Stimulated activated CD4-positive, alpha-beta T cell treated with anti-CD3 and anti-CD28 coated beads, TNF-alpha, amount 100 ng/mL, for 24 hours (primary cell): ENCODE data around the gene NR3C2.

ENCODE experiments used
- DNase-seq, 3 experiments: peaks; one replicate each; pipeline ENCODE4 v3.0.0-alpha.2; 2020; ENCODE audit warnings: low read depth in 3 of 3

The NR3C2 gene

GRCh38 chr4:148441986-148442831 lies at the start of gene NR3C2:
TSS of gene NR3C2 (minus strand) at chr4:148442414.
- peak; percentile 89 to 94 (median 93) for DNase-seq

- no peak for DNase-seq
These were observed 45.0 kb upstream of the NR3C2 start for GRCh38 chr4:148487181-148487580.

GRCh38 chr4:148481636-148482035 lies 39.4 kb upstream of the NR3C2 start:
- no peak for DNase-seq

GRCh38 chr4:148477276-148477675 lies 35.1 kb upstream of the NR3C2 start:
- no peak for DNase-seq

GRCh38 chr4:148469938-148470337 lies 27.7 kb upstream of the NR3C2 start:
- DNase-seq = no peak

GRCh38 chr4:148454835-148455234 lies 12.6 kb upstream of the NR3C2 start:
- no peak for DNase-seq

GRCh38 chr4:148453833-148454232 lies 11.6 kb upstream of the NR3C2 start:
- DNase-seq = no peak

- no peak for DNase-seq
These were observed 10.8 kb upstream of the NR3C2 start for GRCh38 chr4:148452970-148453369.

GRCh38 chr4:148449921-148450320 lies 7.7 kb upstream of the NR3C2 start:
- no peak for DNase-seq

- no peak for DNase-seq
These were observed 5.9 kb upstream of the NR3C2 start for GRCh38 chr4:148448141-148448540.

- no peak for DNase-seq
These were observed 5.5 kb upstream of the NR3C2 start for GRCh38 chr4:148447681-148448080.

- no peak for DNase-seq
These were observed 3.7 kb upstream of the NR3C2 start for GRCh38 chr4:148445860-148446330.

GRCh38 chr4:148445071-148445859 lies 3.1 kb upstream of the NR3C2 start:
- DNase-seq = peak; percentile 21 to 59 (median 39)

GRCh38 chr4:148444296-148445070 lies 2.3 kb upstream of the NR3C2 start:
- DNase-seq = peak in 2 of 3 experiments; percentile 12 to 29

- peak in 2 of 3 experiments; percentile 2 to 28 for DNase-seq
These were observed 1.5 kb upstream of the NR3C2 start for GRCh38 chr4:148443512-148444295.

GRCh38 chr4:148442832-148443511 lies 758 bp upstream of the NR3C2 start:
- no peak for DNase-seq

- no peak for DNase-seq
These were observed 609 bp downstream of the NR3C2 start for GRCh38 chr4:148441624-148441985.

GRCh38 chr4:148438047-148438446 lies 4.2 kb downstream of the NR3C2 start:
- no peak for DNase-seq

GRCh38 chr4:148437439-148437838 lies 4.8 kb downstream of the NR3C2 start:
- no peak for DNase-seq

GRCh38 chr4:148436512-148436911 lies 5.7 kb downstream of the NR3C2 start:
- DNase-seq = no peak
